Liver (tissue), 3 donors: ENCODE results near the gene LRRTM4.

ENCODE experiments used
- CTCF ChIP-seq: fragments of 150-350 bp; IDR thresholded peaks from 2 replicates; pipeline ENCODE4 v1.5.1; 2017; ENCODE audit warnings: improper control_type of control experiment, low read depth, low read length; ENCODE audit not compliant: missing input control
- RAD21 ChIP-seq, 2 donors: IDR thresholded peaks; 2 replicates each; pipeline ENCODE4 v1.6.1; 2016; ENCODE audit warnings: antibody characterized with exemption in 2 of 2, mild to moderate bottlenecking in 2 of 2
- ZBTB33 ChIP-seq: IDR thresholded peaks from 2 replicates; pipeline ENCODE4 v1.6.1; 2016; ENCODE audit warnings: antibody characterized with exemption
- donor health status: healthy.
- donor health status: healthy.

GRCh38 chr2:76930056-76930744, 592.0 kb downstream of the LRRTM4 start:
- TF ChIP-seq RAD21 (IDR thresholded peaks at IDR 0.05), result no peak
- no peak for TF ChIP-seq CTCF
- no peak for TF ChIP-seq ZBTB33
